Measurements from ENCODE around the gene PELI2.

Gene PELI2

GRCh38 chr14:56117765-56118610, at the start of gene PELI2:
PELI2 (plus strand) TSS chr14:56118411; CDS start chr14:56118661, 250 bp downstream.
- peak; percentile 29 to 70 (median 54) for DNase-seq

GRCh38 chr14:56073799-56074198, 44.4 kb upstream of the PELI2 start:
- DNase-seq: no peak

- no peak for DNase-seq
Observed at GRCh38 chr14:56075301-56075700, 42.9 kb upstream of the PELI2 start.

GRCh38 chr14:56081139-56081538, 37.1 kb upstream of the PELI2 start:
- no peak for DNase-seq

GRCh38 chr14:56082880-56083279, 35.3 kb upstream of the PELI2 start:
- no peak for DNase-seq

- no peak for DNase-seq
Observed at GRCh38 chr14:56085471-56085870, 32.7 kb upstream of the PELI2 start.

GRCh38 chr14:56087671-56088471, 30.3 kb upstream of the PELI2 start:
- no peak for DNase-seq

- no peak for DNase-seq
Observed at GRCh38 chr14:56088941-56089340, 29.3 kb upstream of the PELI2 start.

GRCh38 chr14:56092763-56093162, 25.4 kb upstream of the PELI2 start:
- DNase-seq: no peak

GRCh38 chr14:56094076-56094475, 24.1 kb upstream of the PELI2 start:
- no peak for DNase-seq

GRCh38 chr14:56098021-56098420, 20.2 kb upstream of the PELI2 start:
- no peak for DNase-seq

GRCh38 chr14:56099081-56099797, 19.0 kb upstream of the PELI2 start:
- no peak for DNase-seq

- DNase-seq: no peak
Observed at GRCh38 chr14:56100556-56100955, 17.7 kb upstream of the PELI2 start.

GRCh38 chr14:56102941-56103340, 15.3 kb upstream of the PELI2 start:
- no peak for DNase-seq

GRCh38 chr14:56107615-56108014, 10.6 kb upstream of the PELI2 start:
- DNase-seq: no peak

GRCh38 chr14:56108057-56108456, 10.2 kb upstream of the PELI2 start:
- no peak for DNase-seq

- DNase-seq: no peak
Observed at GRCh38 chr14:56112781-56113180, 5.4 kb upstream of the PELI2 start.

- DNase-seq: no peak
Observed at GRCh38 chr14:56115334-56115870, 2.8 kb upstream of the PELI2 start.

GRCh38 chr14:56115976-56116893, 2.0 kb upstream of the PELI2 start:
- DNase-seq: no peak

- DNase-seq: no peak
Observed at GRCh38 chr14:56118611-56119181, 485 bp downstream of the PELI2 start.

GRCh38 chr14:56119201-56119981, 1.2 kb downstream of the PELI2 start:
- DNase-seq: no peak
